ENCODE data around the gene PRSS36. TPM values are rescaled to one million over a fixed set of nuclear protein-coding genes. Genes with fewer than 3 reads are reported as not detected.

PRSS36 gene
- total and polyA plus RNA-seq, 7 donors = 0.24 to 1.7 (median 0.69) TPM

DNA sequence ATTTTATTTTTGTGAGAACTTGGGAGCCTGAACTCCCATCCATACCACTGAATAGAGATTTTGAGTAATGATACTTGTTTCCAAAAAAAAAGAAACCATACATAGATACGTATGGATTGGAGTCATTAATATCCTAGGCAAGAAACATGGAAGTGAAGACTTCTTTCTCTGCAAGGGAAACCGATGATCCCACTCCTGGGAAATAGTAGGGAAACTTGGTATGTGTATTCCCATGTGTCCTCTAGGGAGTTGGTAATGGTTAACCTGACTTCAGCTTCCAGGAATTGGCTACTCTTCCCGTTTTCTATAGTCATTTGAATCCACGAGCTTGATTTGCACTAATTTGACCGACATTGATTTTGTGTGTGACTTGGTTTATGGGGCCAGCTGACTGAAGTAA lies 35.5 kb upstream of the PRSS36 start:
- Histone ChIP-seq H3K4me1 (peaks cover 34% of the 10 kb centered on the region), H3K9me3 (no peaks in the 10 kb centered on the region), H3K4me3 (no peak overlapping the region), H3K36me3 (ENCODE audit: insufficient read depth in 1 of 2, low read depth in 1 of 2) (peaks cover 44 to 80% of the 10 kb centered on the region in 2 donors), H3K27ac (no peak overlapping the region), H3K27me3 (ENCODE audit: insufficient read depth in 3 of 3, low read length in 2 of 3) (no peaks in the 10 kb centered on the region)
- DNase-seq (no peak), ATAC-seq (no peak)
- WGBS, 3 donors = 65 to 67% (median 65%) methylated on average over 5 of the region's 5 CpGs
- TF ChIP-seq, protein P1, sequence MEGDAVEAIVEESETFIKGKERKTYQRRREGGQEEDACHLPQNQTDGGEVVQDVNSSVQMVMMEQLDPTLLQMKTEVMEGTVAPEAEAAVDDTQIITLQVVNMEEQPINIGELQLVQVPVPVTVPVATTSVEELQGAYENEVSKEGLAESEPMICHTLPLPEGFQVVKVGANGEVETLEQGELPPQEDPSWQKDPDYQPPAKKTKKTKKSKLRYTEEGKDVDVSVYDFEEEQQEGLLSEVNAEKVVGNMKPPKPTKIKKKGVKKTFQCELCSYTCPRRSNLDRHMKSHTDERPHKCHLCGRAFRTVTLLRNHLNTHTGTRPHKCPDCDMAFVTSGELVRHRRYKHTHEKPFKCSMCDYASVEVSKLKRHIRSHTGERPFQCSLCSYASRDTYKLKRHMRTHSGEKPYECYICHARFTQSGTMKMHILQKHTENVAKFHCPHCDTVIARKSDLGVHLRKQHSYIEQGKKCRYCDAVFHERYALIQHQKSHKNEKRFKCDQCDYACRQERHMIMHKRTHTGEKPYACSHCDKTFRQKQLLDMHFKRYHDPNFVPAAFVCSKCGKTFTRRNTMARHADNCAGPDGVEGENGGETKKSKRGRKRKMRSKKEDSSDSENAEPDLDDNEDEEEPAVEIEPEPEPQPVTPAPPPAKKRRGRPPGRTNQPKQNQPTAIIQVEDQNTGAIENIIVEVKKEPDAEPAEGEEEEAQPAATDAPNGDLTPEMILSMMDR (IDR thresholded peaks at IDR 0.05) = no peak
- intact Hi-C loops (cut with DNase I) = no loop called here

DNA sequence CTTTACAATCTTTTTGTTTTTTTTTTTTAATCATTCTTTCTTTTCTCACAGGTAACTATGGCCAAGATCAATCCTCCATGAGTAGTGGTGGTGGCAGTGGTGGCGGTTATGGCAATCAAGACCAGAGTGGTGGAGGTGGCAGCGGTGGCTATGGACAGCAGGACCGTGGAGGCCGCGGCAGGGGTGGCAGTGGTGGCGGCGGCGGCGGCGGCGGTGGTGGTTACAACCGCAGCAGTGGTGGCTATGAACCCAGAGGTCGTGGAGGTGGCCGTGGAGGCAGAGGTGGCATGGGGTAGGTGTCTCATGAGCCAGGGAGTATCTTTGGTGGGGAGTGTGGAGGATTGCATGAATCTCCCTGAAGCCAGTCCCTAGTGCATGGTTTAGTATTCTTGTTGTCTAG lies 35.0 kb upstream of the PRSS36 start:
- Histone ChIP-seq H3K4me3 (no peak overlapping the region), H3K9me3 (no peaks in the 10 kb centered on the region), H3K36me3 (ENCODE audit: insufficient read depth in 1 of 2, low read depth in 1 of 2) (peaks cover 42 to 76% of the 10 kb centered on the region in 2 donors), H3K27me3 (ENCODE audit: insufficient read depth in 3 of 3, low read length in 2 of 3) (no peaks in the 10 kb centered on the region), H3K4me1 (peaks cover 34% of the 10 kb centered on the region), H3K27ac (no peak overlapping the region)
- intact Hi-C loops (cut with DNase I) = loop anchor here in 1 of 2 donors (5.0 kb wide), 1 partner anchor 32 kb away; the partner anchor contains the start of gene PYDC1
- DNase-seq (no peak), ATAC-seq (no peak)
- TF ChIP-seq, protein P1 (IDR thresholded peaks at IDR 0.05) = no peak
- 94 to 96% (median 95%) methylated on average over 14 of the region's 14 CpGs for WGBS, 3 donors

DNA sequence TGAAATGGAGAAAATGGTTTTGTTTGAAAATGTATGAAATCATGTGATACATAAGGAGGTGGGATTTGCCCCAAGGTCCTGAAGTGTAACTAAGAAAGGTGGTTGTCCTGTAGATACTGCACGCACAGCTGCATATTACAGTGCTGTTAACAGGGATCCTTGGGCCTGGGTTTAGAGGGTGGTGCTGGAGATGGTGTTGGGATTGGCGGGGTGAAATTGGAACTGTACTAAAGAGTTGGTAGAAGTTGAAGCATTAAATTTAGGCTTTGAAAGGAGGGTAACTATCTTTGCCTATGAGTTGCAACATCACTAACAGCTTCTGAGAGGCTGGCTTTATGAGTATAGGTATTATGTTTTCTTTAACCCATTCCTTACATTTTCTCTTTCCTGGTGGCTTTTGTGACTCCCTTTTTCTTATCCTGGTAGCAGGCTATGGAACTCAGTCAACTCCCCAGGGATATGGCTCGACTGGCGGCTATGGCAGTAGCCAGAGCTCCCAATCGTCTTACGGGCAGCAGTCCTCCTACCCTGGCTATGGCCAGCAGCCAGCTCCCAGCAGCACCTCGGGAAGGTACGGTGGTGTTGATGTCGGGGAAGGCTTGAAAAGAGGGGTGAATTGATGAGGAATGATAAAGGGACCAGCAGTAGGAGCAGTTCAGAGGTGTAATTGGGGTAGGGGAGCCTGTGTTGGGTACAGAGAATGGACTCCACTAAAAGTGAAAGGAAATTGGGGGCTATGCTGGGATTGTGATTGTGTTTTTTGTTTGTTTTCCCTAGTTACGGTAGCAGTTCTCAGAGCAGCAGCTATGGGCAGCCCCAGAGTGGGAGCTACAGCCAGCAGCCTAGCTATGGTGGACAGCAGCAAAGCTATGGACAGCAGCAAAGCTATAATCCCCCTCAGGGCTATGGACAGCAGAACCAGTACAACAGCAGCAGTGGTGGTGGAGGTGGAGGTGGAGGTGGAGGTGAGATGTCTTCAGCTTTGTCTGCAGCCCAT lies 33.9 kb upstream of the PRSS36 start:
- intact Hi-C loops (cut with DNase I) = loop anchor here in 1 of 2 donors (5.0 kb wide), 1 partner anchor 34 kb away; the partner anchor contains the start of gene PYDC1
- TF ChIP-seq, protein P1 (IDR thresholded peaks at IDR 0.05) = no peak

DNA sequence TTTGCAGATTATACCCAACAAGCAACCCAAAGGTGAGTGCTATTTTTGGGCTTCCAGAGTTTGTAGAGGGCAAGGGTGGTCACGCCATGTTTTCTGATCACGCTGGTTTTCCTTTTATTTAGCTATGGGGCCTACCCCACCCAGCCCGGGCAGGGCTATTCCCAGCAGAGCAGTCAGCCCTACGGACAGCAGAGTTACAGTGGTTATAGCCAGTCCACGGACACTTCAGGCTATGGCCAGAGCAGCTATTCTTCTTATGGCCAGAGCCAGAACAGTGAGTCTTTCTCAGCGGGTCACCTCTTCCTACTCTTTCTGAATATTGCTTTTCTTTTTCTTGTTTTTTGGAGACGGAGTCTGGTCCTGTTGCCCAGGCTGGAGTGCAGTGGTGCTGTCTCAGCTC lies 32.5 kb upstream of the PRSS36 start:
- TF ChIP-seq, protein P1 (IDR thresholded peaks at IDR 0.05) = no peak
- 26 to 30% (median 29%) methylated on average over 7 of the region's 7 CpGs for WGBS, 3 donors
- Histone ChIP-seq H3K4me3 (peak overlapping the region; percentile 95), H3K9me3 (no peaks in the 10 kb centered on the region), H3K27me3 (ENCODE audit: insufficient read depth in 3 of 3, low read length in 2 of 3) (no peaks in the 10 kb centered on the region), H3K27ac (peak overlapping the region; percentile 17), H3K4me1 (peaks cover 36% of the 10 kb centered on the region), H3K36me3 (ENCODE audit: insufficient read depth in 1 of 2, low read depth in 1 of 2) (peaks cover 31 to 51% of the 10 kb centered on the region in 2 donors)
- DNase-seq (no peak), ATAC-seq (no peak)
- intact Hi-C loops (cut with DNase I) = loop anchor here in 1 of 2 donors (5.0 kb wide), 1 partner anchor 35 kb away; the partner anchor contains the start of gene PYDC1

More for the DNA sequence above, 33.9 kb upstream of the PRSS36 start:
- Histone ChIP-seq H3K36me3 (ENCODE audit: insufficient read depth in 1 of 2, low read depth in 1 of 2) (peaks cover 34 to 64% of the 10 kb centered on the region in 2 donors), H3K27ac (no peak overlapping the region), H3K4me3 (peak overlapping the region; percentile 95), H3K9me3 (no peaks in the 10 kb centered on the region), H3K4me1 (peaks cover 41% of the 10 kb centered on the region), H3K27me3 (ENCODE audit: insufficient read depth in 3 of 3, low read length in 2 of 3) (no peaks in the 10 kb centered on the region)
- DNase-seq = no peak
- ATAC-seq = no peak
- 47 to 64% (median 52%) methylated on average over 10 of the region's 10 CpGs for WGBS, 3 donors
